ENCODE results near the gene NFKB1. TPM values are rescaled to one million over a fixed set of nuclear protein-coding genes. Genes with fewer than 3 reads are reported as not detected.
"Not testable (repeated sequence)": the region's sequence is repeated elsewhere in the genome, so short reads cannot be mapped to it uniquely, and the experiment has no call there.

NFKB1 gene
- total and polyA plus RNA-seq, 2 donors (not counting 1 experiment from before 2014, with no cell fraction given) = 32.0 to 88.1 TPM

DNA sequence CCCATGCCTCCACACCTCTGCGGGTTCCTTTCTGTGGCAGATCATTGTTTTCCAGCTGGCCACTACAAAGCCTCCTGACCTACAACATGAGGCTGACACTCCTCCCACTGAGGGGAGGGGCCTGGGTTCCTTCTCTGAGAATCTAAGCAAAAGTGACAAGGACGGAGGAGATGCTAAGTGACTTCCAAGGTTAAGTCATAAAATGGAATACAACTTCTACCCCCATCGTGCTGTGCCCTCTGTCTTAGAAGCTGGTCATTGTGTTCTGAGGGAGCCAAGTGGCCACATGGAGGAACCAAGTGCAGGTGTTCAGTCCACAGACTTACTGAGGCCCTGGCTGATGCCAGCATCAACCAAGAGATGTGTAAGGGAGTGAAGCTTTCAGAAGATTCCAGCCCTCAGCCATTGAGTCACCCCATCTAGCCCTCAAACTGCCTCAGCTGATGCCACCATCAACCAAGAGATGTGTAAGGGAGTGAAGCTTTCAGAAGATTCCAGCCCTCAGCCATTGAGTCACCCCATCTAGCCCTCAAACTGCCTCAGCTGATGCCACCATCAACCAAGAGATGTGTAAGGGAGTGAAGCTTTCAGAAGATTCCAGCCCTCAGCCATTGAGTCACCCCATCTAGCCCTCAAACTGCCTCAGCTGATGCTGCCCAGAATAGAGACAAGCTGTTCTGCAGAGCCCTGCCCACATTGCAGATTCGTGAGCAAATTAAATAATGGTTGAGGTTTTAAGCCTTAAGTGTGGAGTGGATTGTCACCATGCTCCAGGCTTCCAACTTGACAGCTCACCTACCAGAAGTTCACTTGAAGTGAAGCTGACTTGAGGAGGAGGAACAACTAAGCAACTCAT lies 118.8 kb downstream of the NFKB1 start:
- H3K27ac Mint-ChIP-seq = peak overlapping the region; percentile 27
- POLR2A ChIA-PET; H3K4me3 ChIP-seq (ENCODE audit: control extremely low read depth in 1 of 5, extremely low read depth in 1 of 5, insufficient read depth in 1 of 5, low read depth in 2 of 5, low read length in 4 of 5); H4K20me1 ChIP-seq (ENCODE audit: control insufficient read depth, insufficient read depth, low read length, poor library complexity, severe bottlenecking); H3K79me2 ChIP-seq (ENCODE audit: control insufficient read depth, insufficient read depth, low read length); H3K27ac ChIP-seq (ENCODE audit: low read length in 2 of 2); H3K27me3 ChIP-seq (replicated peaks in 1 of 4; ENCODE audit: control extremely low read depth in 1 of 4, control insufficient read depth in 3 of 4, insufficient read depth in 4 of 4, low read length in 3 of 4); H3K27me3 Mint-ChIP-seq; H3K4me2 ChIP-seq (replicated peaks; ENCODE audit: low read depth, low read length, poor library complexity, severe bottlenecking); H3K4me1 ChIP-seq (ENCODE audit: control insufficient read depth in 2 of 2, insufficient read depth in 2 of 2, low read length in 2 of 2); H2AFZ ChIP-seq (ENCODE audit: insufficient read depth, low read depth, low read length, poor library complexity, severe bottlenecking); H3K9me3 Mint-ChIP-seq (ENCODE audit: insufficient read depth); H3K4me1 Mint-ChIP-seq; ATAC-seq (ENCODE audit: low read depth); H3K4me3 Mint-ChIP-seq; DNase-seq; H3K9me3 ChIP-seq (ENCODE audit: control extremely low read depth in 1 of 3, control insufficient read depth in 2 of 3, insufficient read depth in 1 of 3, low read length in 2 of 3); H3K9ac ChIP-seq (ENCODE audit: low read length): not testable (repeated sequence)
- intact Hi-C loops (cut with micrococcal nuclease) = loop anchor here (1.0 to 5.0 kb wide), 2 partner anchors 389 to 477 kb away; partner anchors contain the start of gene BDH2
- H3K36me3 ChIP-seq (replicated peaks in 1 of 2; ENCODE audit: control extremely low read depth in 1 of 2, control insufficient read depth in 1 of 2, extremely low read depth in 1 of 2, insufficient read depth in 2 of 2, low read length in 1 of 2) = peaks cover 2 to 15% of the 10 kb centered on the region in 2 experiments
- CTCF ChIA-PET = interaction anchor here (0.8 to 2.4 kb wide), 8 partner anchors 9 to 479 kb away, joined by 3 to 15 read pairs (median 6); partner anchors contain the start of gene BDH2
- 93% methylated on average over 3 of the region's 4 CpGs for WGBS (ENCODE audit: insufficient coverage)

GRCh38 chr4:102620697-102621497 lies 119.7 kb downstream of the NFKB1 start:
- TF ChIP-seq EZH2 (IDR thresholded peaks at IDR 0.05; ENCODE audit: borderline replicate concordance, insufficient read depth, low read depth, low read length, poor library complexity, severe bottlenecking) (no peak), CTCF (IDR thresholded peaks at IDR 0.05) (peak; percentile 30)
- DNase-seq = peak; percentile 37
- ChIA-PET POLR2A (no interaction called here), CTCF (interaction anchor here (0.8 to 2.4 kb wide), 8 partner anchors 10 to 478 kb away, joined by 3 to 15 read pairs (median 6); partner anchors contain the start of gene BDH2)
- H3K9me3 ChIP-seq (ENCODE audit: control extremely low read depth in 1 of 3, control insufficient read depth in 2 of 3, insufficient read depth in 1 of 3, low read length in 2 of 3) = no peaks in the 10 kb centered on the region
- H3K79me2 ChIP-seq (ENCODE audit: control insufficient read depth, insufficient read depth, low read length) = no peaks in the 10 kb centered on the region
- H3K36me3 ChIP-seq (replicated peaks in 1 of 2; ENCODE audit: control extremely low read depth in 1 of 2, control insufficient read depth in 1 of 2, extremely low read depth in 1 of 2, insufficient read depth in 2 of 2, low read length in 1 of 2) = peaks cover 2 to 9% of the 10 kb centered on the region in 2 experiments
- no peaks in the 10 kb centered on the region for H3K27me3 Mint-ChIP-seq
- H3K27me3 ChIP-seq (replicated peaks in 1 of 4; ENCODE audit: control extremely low read depth in 1 of 4, control insufficient read depth in 3 of 4, insufficient read depth in 4 of 4, low read length in 3 of 4) = no peaks in the 10 kb centered on the region
- H3K4me1 ChIP-seq (ENCODE audit: control insufficient read depth in 2 of 2, insufficient read depth in 2 of 2, low read length in 2 of 2) = peaks cover 3 to 6% of the 10 kb centered on the region in 2 donors
- H3K9ac ChIP-seq (ENCODE audit: low read length) = no peak overlapping the region
- H3K4me3 ChIP-seq (ENCODE audit: control extremely low read depth in 1 of 5, extremely low read depth in 1 of 5, insufficient read depth in 1 of 5, low read depth in 2 of 5, low read length in 4 of 5) = no peak overlapping the region
- 80% methylated on average over 3 of the region's 8 CpGs for WGBS (ENCODE audit: insufficient coverage)
- peak; percentile 57 for ATAC-seq (ENCODE audit: low read depth)
- H3K27ac Mint-ChIP-seq = no peak overlapping the region
- no peak overlapping the region for H3K27ac ChIP-seq (ENCODE audit: low read length in 2 of 2)
- H3K4me1 Mint-ChIP-seq = peaks cover 9% of the 10 kb centered on the region
- no peaks in the 10 kb centered on the region for H3K9me3 Mint-ChIP-seq (ENCODE audit: insufficient read depth)
- H3K4me3 Mint-ChIP-seq = no peak overlapping the region
- no peaks in the 10 kb centered on the region for H4K20me1 ChIP-seq (ENCODE audit: control insufficient read depth, insufficient read depth, low read length, poor library complexity, severe bottlenecking)
- H3K4me2 ChIP-seq (replicated peaks; ENCODE audit: low read depth, low read length, poor library complexity, severe bottlenecking) = no peak overlapping the region
- no peak overlapping the region for H2AFZ ChIP-seq (ENCODE audit: insufficient read depth, low read depth, low read length, poor library complexity, severe bottlenecking)
- intact Hi-C loops (cut with micrococcal nuclease) = loop anchor here (1.0 to 5.0 kb wide), 2 partner anchors 388 to 476 kb away; partner anchors contain the start of gene BDH2

Measured in B cell (primary cell).